DND-41 (cell line): ENCODE measurements around the gene CHID1.

Source experiments
- EZH2 ChIP-seq: IDR thresholded peaks from 3 replicates; pipeline ENCODE4 v1.6.1; 2012; ENCODE audit warnings: borderline replicate concordance, low read depth, mild to moderate bottlenecking, moderate library complexity, low read length, inconsistent platforms; ENCODE audit not compliant: severe bottlenecking
- TF ChIP-seq, protein P1 (sequence below): IDR thresholded peaks from 2 replicates; pipeline ENCODE4 v1.5.1; 2012; ENCODE audit warnings: borderline replicate concordance, low read length, moderate library complexity, mild to moderate bottlenecking; ENCODE audit not compliant: poor library complexity, severe bottlenecking; ENCODE audit errors: extremely low read depth

- TF ChIP-seq EZH2, result no peak
- TF ChIP-seq, protein P1, sequence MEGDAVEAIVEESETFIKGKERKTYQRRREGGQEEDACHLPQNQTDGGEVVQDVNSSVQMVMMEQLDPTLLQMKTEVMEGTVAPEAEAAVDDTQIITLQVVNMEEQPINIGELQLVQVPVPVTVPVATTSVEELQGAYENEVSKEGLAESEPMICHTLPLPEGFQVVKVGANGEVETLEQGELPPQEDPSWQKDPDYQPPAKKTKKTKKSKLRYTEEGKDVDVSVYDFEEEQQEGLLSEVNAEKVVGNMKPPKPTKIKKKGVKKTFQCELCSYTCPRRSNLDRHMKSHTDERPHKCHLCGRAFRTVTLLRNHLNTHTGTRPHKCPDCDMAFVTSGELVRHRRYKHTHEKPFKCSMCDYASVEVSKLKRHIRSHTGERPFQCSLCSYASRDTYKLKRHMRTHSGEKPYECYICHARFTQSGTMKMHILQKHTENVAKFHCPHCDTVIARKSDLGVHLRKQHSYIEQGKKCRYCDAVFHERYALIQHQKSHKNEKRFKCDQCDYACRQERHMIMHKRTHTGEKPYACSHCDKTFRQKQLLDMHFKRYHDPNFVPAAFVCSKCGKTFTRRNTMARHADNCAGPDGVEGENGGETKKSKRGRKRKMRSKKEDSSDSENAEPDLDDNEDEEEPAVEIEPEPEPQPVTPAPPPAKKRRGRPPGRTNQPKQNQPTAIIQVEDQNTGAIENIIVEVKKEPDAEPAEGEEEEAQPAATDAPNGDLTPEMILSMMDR, result no peak
These were observed 85.7 kb downstream of the CHID1 start for GRCh38 chr11:824942-825341.
